GM12878 (cell line): Measurements from ENCODE around the gene TANC1. TPM values are rescaled to one million over a fixed set of nuclear protein-coding genes. Genes with fewer than 3 reads are reported as not detected.

Experiments used
- ATAC-seq: fragments of 200-7000 bp; cut with Tn5 transposase; 3 replicates; pipeline ENCODE4 v1.9.1; 2020; ENCODE audit warnings: mild to moderate bottlenecking, moderate library complexity
- BruUV-seq: library from RNA; stranded (reverse); fragments of 400-500 nt; replicated peaks from 2 replicates; lab custom pipeline; 2021; lab: Mats Ljungman, UMichigan
- CTCF ChIA-PET: fragments of 300-600 bp; sonication (Branson Sonifier 250); formaldehyde crosslinking; extraction: SDS; loops from one replicate; lab custom pipeline; 2021; ENCODE audit warnings: inconsistent platforms; lab: Yijun Ruan, JAX
- POLR2A ChIA-PET: fragments of 350-600 bp; formaldehyde crosslinking; extraction: SDS; loops from one replicate; lab custom pipeline; 2021; ENCODE audit warnings: inconsistent platforms; lab: Charles Lee
- RAD21 ChIA-PET: fragments of 300-600 bp; sonication (Branson Sonifier 250); formaldehyde crosslinking; loops from one replicate; lab custom pipeline; 2023; ENCODE audit warnings: antibody characterized with exemption; ENCODE audit not compliant: unreplicated experiment; lab: Charles Lee
- SMC1A ChIA-PET: fragments of 300-600 bp; sonication (Branson Sonifier 250); formaldehyde crosslinking; loops from one replicate; lab custom pipeline; 2023; ENCODE audit not compliant: unreplicated experiment, uncharacterized antibody; lab: Charles Lee
- DNase-seq: peaks from one replicate; pipeline ENCODE4 v3.0.0-alpha.2; 2011; ENCODE audit warnings: low read depth, low spot score
- FAIRE-seq: peaks from 3 replicates; lab custom pipeline; 2011; peaks lifted over from hg19 to GRCh38; lab: Jason Lieb, UNC
- H2AFZ ChIP-seq: 2 replicates; pipeline ENCODE4 v1.6.0; 2011; ENCODE audit warnings: low read depth, low read length, control low read depth; ENCODE audit not compliant: control insufficient read depth
- H3K27ac ChIP-seq: 2 replicates; pipeline ENCODE4 v1.5.1; 2011; ENCODE audit warnings: control low read depth; ENCODE audit not compliant: control insufficient read depth, insufficient read depth
- H3K27me3 ChIP-seq, 2 experiments: replicated peaks in 1 of 2; 2 replicates each; pipeline versions ENCODE4 v1.6.0 to v1.6.1; 2011; ENCODE audit warnings: low read length in 1 of 2; ENCODE audit not compliant: control insufficient read depth in 2 of 2, insufficient read depth in 2 of 2
- H3K36me3 ChIP-seq, 2 experiments: 2 replicates each; pipeline ENCODE4 v1.5.1; 2011; ENCODE audit warnings: low read length in 1 of 2; ENCODE audit not compliant: control insufficient read depth in 2 of 2, insufficient read depth in 2 of 2
- H3K4me1 ChIP-seq: 2 replicates; pipeline ENCODE4 v1.6.1; 2011; ENCODE audit warnings: mild to moderate bottlenecking, low read length, moderate library complexity, mixed read lengths; ENCODE audit not compliant: control insufficient read depth, insufficient read depth
- H3K4me2 ChIP-seq: 2 replicates; pipeline ENCODE4 v1.6.0; 2011; ENCODE audit warnings: control low read depth; ENCODE audit not compliant: control insufficient read depth, insufficient read depth
- H3K4me3 ChIP-seq: fragments of 200-600 bp; sonication (generic); 2 replicates; pipeline ENCODE4 v1.5.1; 2016
- H3K79me2 ChIP-seq: 2 replicates; pipeline ENCODE4 v1.6.0; 2011; ENCODE audit warnings: low read length; ENCODE audit not compliant: control insufficient read depth, insufficient read depth
- H3K9ac ChIP-seq: 2 replicates; pipeline ENCODE4 v1.8.0; 2011; ENCODE audit warnings: low read length, control low read depth, mixed read lengths; ENCODE audit not compliant: control insufficient read depth, insufficient read depth
- H3K9me3 ChIP-seq: replicated peaks from 3 replicates; pipeline ENCODE4 v1.5.1; 2011; ENCODE audit warnings: mild to moderate bottlenecking, low read length; ENCODE audit not compliant: control insufficient read depth, insufficient read depth
- H4K20me1 ChIP-seq: 2 replicates; pipeline ENCODE4 v1.6.0; 2011; ENCODE audit not compliant: control insufficient read depth, insufficient read depth
- ATF7 ChIP-seq: fragments of 450-650 bp; IDR thresholded peaks from 2 replicates; pipeline ENCODE4 v1.6.1; 2016; ENCODE audit warnings: low read depth, mild to moderate bottlenecking
- CHD1 ChIP-seq: IDR thresholded peaks from 2 replicates; pipeline ENCODE4 v1.6.1; 2012; ENCODE audit warnings: low read depth, low read length, improper control_type of control experiment
- FOXK2 ChIP-seq: fragments of 450-650 bp; IDR thresholded peaks from 2 replicates; pipeline ENCODE4 v1.6.1; 2017; ENCODE audit warnings: mild to moderate bottlenecking, moderate library complexity
- NFIC ChIP-seq: IDR thresholded peaks from 2 replicates; pipeline ENCODE4 v1.6.1; 2012; ENCODE audit warnings: low read depth, mild to moderate bottlenecking, inconsistent platforms, low read length, moderate library complexity
- NFXL1 ChIP-seq: fragments of 450-650 bp; IDR thresholded peaks from 2 replicates; pipeline ENCODE4 v1.6.1; 2017; ENCODE audit warnings: antibody characterized with exemption, mild to moderate bottlenecking, borderline replicate concordance
- NR2C2 ChIP-seq: IDR thresholded peaks from 2 replicates; pipeline ENCODE4 v1.6.1; 2011; ENCODE audit warnings: borderline replicate concordance, low read depth; ENCODE audit not compliant: control insufficient read depth, insufficient read length
- PML ChIP-seq: IDR thresholded peaks from 2 replicates; pipeline ENCODE4 v1.6.1; 2012; ENCODE audit warnings: low read length, inconsistent platforms
- POU2F2 ChIP-seq: IDR thresholded peaks from 3 replicates; pipeline ENCODE4 v1.6.1; 2011; ENCODE audit warnings: low read depth, mild to moderate bottlenecking, low read length, borderline replicate concordance
- RFX5 ChIP-seq: IDR thresholded peaks from 2 replicates; pipeline ENCODE4 v1.6.1; 2011; ENCODE audit warnings: low read depth, low read length, improper control_type of control experiment
- SIN3A ChIP-seq: IDR thresholded peaks from 2 replicates; pipeline ENCODE4 v1.6.1; 2012; ENCODE audit warnings: low read depth, low read length, improper control_type of control experiment
- SMAD1 ChIP-seq: fragments of 450-650 bp; IDR thresholded peaks from 2 replicates; pipeline ENCODE4 v1.6.1; 2018; ENCODE audit warnings: mild to moderate bottlenecking, low read depth; ENCODE audit not compliant: partially characterized antibody
- SMARCA5 ChIP-seq: fragments of 450-650 bp; IDR thresholded peaks from 2 replicates; pipeline ENCODE4 v1.6.1; 2017; ENCODE audit warnings: mild to moderate bottlenecking
- ZNF217 ChIP-seq: fragments of 450-650 bp; IDR thresholded peaks from 2 replicates; pipeline ENCODE4 v1.6.1; 2017; ENCODE audit warnings: antibody characterized with exemption, mild to moderate bottlenecking
- ZNF622 ChIP-seq: fragments of 450-650 bp; IDR thresholded peaks from 2 replicates; pipeline ENCODE4 v1.6.1; 2017; ENCODE audit warnings: mild to moderate bottlenecking, inconsistent platforms
- WGBS: methylation state at CpG from one replicate; pipeline ENCODE4 v1.1.6; 2016; ENCODE audit warnings: low lambda C conversion rate; ENCODE audit not compliant: insufficient replicate concordance, insufficient coverage; ENCODE audit errors: missing lambda C conversion rate; 5-methylcytosine and 5-hydroxymethylcytosine counted together
- in situ Hi-C: fragments of 300-500 bp; cut with MboI; formaldehyde crosslinking; loops from 9 replicates; pipeline ENCODE4 v1.14.3; 2018; ENCODE audit warnings: mixed read lengths
- intact Hi-C: fragments of 100-400 bp; cut with micrococcal nuclease; formaldehyde crosslinking; loops from one replicate; pipeline ENCODE4 v1.14.2; 2022; ENCODE audit not compliant: unreplicated experiment
- polyA plus RNA-seq, 11 experiments: library from polyadenylated mRNA; depleted of rRNA in 4 of 11; unstranded in 6 of 11; stranded (reverse) in 5 of 11; fragments of >200 nt; fragmentation: Nextera tagmentation in 4 of 11; fragmentation: Illumina TruSeq in 1 of 11; extraction: Ambion mirVana in 4 of 11; extraction: Trizol in 1 of 11; gene quantifications; 1 replicate in 1 of 11; 2 replicates in 10 of 11; pipeline versions ENCODE4 v1.2.1 to v1.2.3, GENCODE V29; 2011 to 2016; ENCODE audit warnings: inconsistent platforms in 2 of 11, missing spikeins in 2 of 11, low read depth in 1 of 11
- total RNA-seq, 4 experiments: library from RNA; depleted of rRNA in 3 of 4; stranded (reverse); fragments of >200 nt in 3 of 4; fragmentation: Illumina TruSeq in 1 of 4; extraction: Trizol in 1 of 4; gene quantifications; 2 replicates each; pipeline versions ENCODE4 v1.2.1 to v1.2.3, GENCODE V29; 2013 to 2021

TANC1 gene
- total and polyA plus RNA-seq, 10 of the 15 experiments (the other 5 are each of a cell fraction or from before 2014, with no cell fraction given): 0.05 to 5.0 (median 0.34) TPM

GRCh38 chr2:158965107-158965506 is 3.3 kb upstream of the TANC1 start:
- H3K4me3 ChIP-seq: no peak overlapping the region
- H3K9me3 ChIP-seq: no peaks in the 10 kb centered on the region
- DNase-seq (no peak), FAIRE-seq (no peak), ATAC-seq (no peak)
- ChIA-PET POLR2A (no interaction called here), SMC1A (no interaction called here), RAD21 (no interaction called here), CTCF (no interaction called here)
- no peaks in the 10 kb centered on the region for H3K4me1 ChIP-seq
- intact Hi-C loops: no loop called here
- H4K20me1 ChIP-seq: no peaks in the 10 kb centered on the region
- no peaks in the 10 kb centered on the region for H3K36me3 ChIP-seq
- no peak for TF ChIP-seq RFX5
- TF ChIP-seq ATF7: no peak
- no peak for TF ChIP-seq NR2C2
- TF ChIP-seq NFIC: no peak
- TF ChIP-seq ZNF622: no peak
- TF ChIP-seq SMAD1: no peak
- in situ Hi-C loops: no loop called here
- H2AFZ ChIP-seq: no peak overlapping the region
- H3K79me2 ChIP-seq: no peaks in the 10 kb centered on the region
- H3K27ac ChIP-seq: no peak overlapping the region
- no peak overlapping the region for H3K4me2 ChIP-seq
- peaks cover 6 to 18% of the 10 kb centered on the region in 2 experiments for H3K27me3 ChIP-seq
- 53% methylated on average over 5 of the region's 5 CpGs for WGBS
- BruUV-seq: no TSS peak
- no peak overlapping the region for H3K9ac ChIP-seq

GRCh38 chr2:158965641-158966040 is 2.8 kb upstream of the TANC1 start:
- no peak overlapping the region for H2AFZ ChIP-seq
- ChIA-PET RAD21 (no interaction called here), CTCF (interaction anchor here (0.7 to 1.0 kb wide), 2 partner anchors 105 to 1082 kb away, joined by 3 read pairs; no protein-coding TSS in a partner anchor), SMC1A (no interaction called here), POLR2A (no interaction called here)
- WGBS: 55% methylated on average over 3 of the region's 3 CpGs
- H3K4me2 ChIP-seq: no peak overlapping the region
- in situ Hi-C loops: no loop called here
- H3K27me3 ChIP-seq: peaks cover 6 to 18% of the 10 kb centered on the region in 2 experiments
- no peak for DNase-seq
- TF ChIP-seq FOXK2 (no peak), SIN3A (no peak), POU2F2 (no peak), PML (no peak), NFXL1 (no peak), CHD1 (no peak), SMARCA5 (no peak), RFX5 (no peak), ZNF217 (no peak)
- no peaks in the 10 kb centered on the region for H3K36me3 ChIP-seq
- no peaks in the 10 kb centered on the region for H3K9me3 ChIP-seq
- ATAC-seq: no peak
- no peak overlapping the region for H3K4me3 ChIP-seq
- intact Hi-C loops: no loop called here
- H3K9ac ChIP-seq: no peak overlapping the region
- no peak for FAIRE-seq
- H3K4me1 ChIP-seq: no peaks in the 10 kb centered on the region
- H3K27ac ChIP-seq: no peak overlapping the region
- BruUV-seq: no TSS peak
- no peaks in the 10 kb centered on the region for H3K79me2 ChIP-seq
- no peaks in the 10 kb centered on the region for H4K20me1 ChIP-seq
